Neural progenitor cell (in vitro differentiated cells): ENCODE measurements around the gene TNRC6C. TPM values are rescaled to one million over a fixed set of nuclear protein-coding genes. Genes with fewer than 3 reads are reported as not detected.
"Not testable (repeated sequence)": the region's sequence is repeated elsewhere in the genome, so short reads cannot be mapped to it uniquely, and the experiment has no call there.

ENCODE experiments used
- DNase-seq: peaks from one replicate; pipeline ENCODE4 v3.0.0-alpha.2; 2016; ENCODE audit warnings: low spot score
- H2AFZ ChIP-seq: fragments of 200-600 bp; sonication (generic); replicated peaks from 2 replicates; pipeline ENCODE4 v1.6.1; 2016; ENCODE audit warnings: antibody characterized with exemption
- H3F3A ChIP-seq: fragments of 200-600 bp; sonication (generic); 2 replicates; pipeline ENCODE4 v1.6.1; 2016; ENCODE audit warnings: antibody characterized with exemption, low read depth
- H3K27ac ChIP-seq: fragments of 200-600 bp; sonication (generic); 2 replicates; pipeline ENCODE4 v1.5.1; 2016; ENCODE audit warnings: mild to moderate bottlenecking
- H3K27me3 ChIP-seq: fragments of 200-600 bp; sonication (generic); 2 replicates; pipeline ENCODE4 v1.6.1; 2016; ENCODE audit warnings: mild to moderate bottlenecking, moderate library complexity
- H3K36me3 ChIP-seq: fragments of 200-600 bp; sonication (generic); 2 replicates; pipeline ENCODE4 v1.5.1; 2016
- H3K4me1 ChIP-seq: fragments of 200-600 bp; sonication (generic); 2 replicates; pipeline ENCODE4 v1.6.1; 2016; ENCODE audit warnings: mixed run types
- H3K4me2 ChIP-seq: fragments of 200-600 bp; sonication (generic); 2 replicates; pipeline ENCODE4 v1.6.1; 2016
- H3K4me3 ChIP-seq: fragments of 200-600 bp; sonication (generic); 2 replicates; pipeline ENCODE4 v1.5.1; 2016
- H3K79me2 ChIP-seq: fragments of 200-600 bp; sonication (generic); 2 replicates; pipeline ENCODE4 v1.6.1; 2016; ENCODE audit warnings: low read depth
- H3K9ac ChIP-seq: fragments of 200-600 bp; sonication (generic); 2 replicates; pipeline ENCODE4 v1.6.1; 2016
- H3K9me3 ChIP-seq: fragments of 200-600 bp; sonication (generic); 2 replicates; pipeline ENCODE4 v1.5.1; 2016; ENCODE audit warnings: low read depth
- H4K20me1 ChIP-seq: fragments of 200-600 bp; sonication (generic); 2 replicates; pipeline ENCODE4 v1.6.1; 2016; ENCODE audit warnings: low read depth
- H3K27ac Mint-ChIP-seq: 3 replicates; pipeline ENCODE4 v1.8.0; 2021; ENCODE audit warnings: mixed read lengths
- H3K27me3 Mint-ChIP-seq: 2 replicates; pipeline ENCODE4 v1.8.0; 2022; ENCODE audit warnings: low read depth, mild to moderate bottlenecking, inconsistent platforms, moderate library complexity, mixed read lengths; ENCODE audit not compliant: insufficient read depth
- H3K36me3 Mint-ChIP-seq: 3 replicates; pipeline ENCODE4 v1.8.0; 2021; ENCODE audit warnings: mixed read lengths
- H3K4me1 Mint-ChIP-seq: 3 replicates; pipeline ENCODE4 v1.8.0; 2021; ENCODE audit warnings: mixed read lengths
- H3K4me3 Mint-ChIP-seq: 3 replicates; pipeline ENCODE4 v1.8.0; 2021; ENCODE audit warnings: mild to moderate bottlenecking, moderate library complexity, mixed read lengths
- H3K9me3 Mint-ChIP-seq: 3 replicates; pipeline ENCODE4 v1.8.0; 2020; ENCODE audit warnings: mixed read lengths
- CTCF ChIP-seq: fragments of 200-600 bp; sonication (generic); IDR thresholded peaks from 2 replicates; pipeline ENCODE4 v1.5.1; 2017; ENCODE audit warnings: antibody characterized with exemption, mild to moderate bottlenecking
- EZH2 ChIP-seq: fragments of 200-600 bp; sonication (generic); IDR thresholded peaks from 2 replicates; pipeline ENCODE4 v1.6.1; 2017; ENCODE audit warnings: antibody characterized with exemption, mild to moderate bottlenecking, moderate library complexity
- EZH2phosphoT487 ChIP-seq: fragments of 200-600 bp; sonication (generic); IDR thresholded peaks from 2 replicates; pipeline ENCODE4 v1.6.1; 2017; ENCODE audit warnings: antibody characterized with exemption
- total RNA-seq: library from RNA; depleted of rRNA; stranded (reverse); fragments of >200 nt; gene quantifications from 2 replicates; pipeline ENCODE4 v1.2.3, GENCODE V29; 2015; ENCODE audit warnings: low replicate concordance

The TNRC6C gene
- total RNA-seq, 1 donor from 2014 or later, result 14.9 TPM

GRCh38 chr17:78079253-78079652 is 120.8 kb downstream of the TNRC6C start:
- Histone ChIP-seq H3K27ac (no peak overlapping the region), H3K36me3 (peaks cover 4% of the 10 kb centered on the region), H4K20me1 (no peaks in the 10 kb centered on the region), H3F3A (no peaks in the 10 kb centered on the region), H3K9me3 (no peaks in the 10 kb centered on the region), H3K4me2 (no peak overlapping the region), H3K4me1 (no peaks in the 10 kb centered on the region), H3K27me3 (no peaks in the 10 kb centered on the region), H3K79me2 (no peaks in the 10 kb centered on the region), H3K9ac (no peak overlapping the region), H2AFZ (no peak overlapping the region), H3K4me3 (no peak overlapping the region)
- H3K27me3 Mint-ChIP-seq, result no peaks in the 10 kb centered on the region
- TF ChIP-seq EZH2, result no peak
- no peak for TF ChIP-seq CTCF
- TF ChIP-seq EZH2phosphoT487, result no peak
- H3K36me3 Mint-ChIP-seq, result peaks cover 43% of the 10 kb centered on the region
- peaks cover 19% of the 10 kb centered on the region for H3K4me1 Mint-ChIP-seq
- no peak overlapping the region for H3K4me3 Mint-ChIP-seq
- DNase-seq, result no peak
- no peak overlapping the region for H3K27ac Mint-ChIP-seq
- no peaks in the 10 kb centered on the region for H3K9me3 Mint-ChIP-seq

GRCh38 chr17:78081551-78081950 is 123.0 kb downstream of the TNRC6C start:
- H3K4me3 Mint-ChIP-seq, result no peak overlapping the region
- no peak for TF ChIP-seq EZH2phosphoT487
- TF ChIP-seq EZH2, result no peak
- TF ChIP-seq CTCF, result no peak

GRCh38 chr17:78082355-78082872 is 123.9 kb downstream of the TNRC6C start:
- not testable (repeated sequence) for H3K27me3 ChIP-seq, H2AFZ ChIP-seq, H3F3A ChIP-seq, H3K4me3 Mint-ChIP-seq, H3K9me3 Mint-ChIP-seq, H3K4me2 ChIP-seq, H3K4me1 ChIP-seq, H4K20me1 ChIP-seq, H3K36me3 ChIP-seq, H3K4me3 ChIP-seq, H3K79me2 ChIP-seq, DNase-seq, H3K9me3 ChIP-seq, H3K9ac ChIP-seq, H3K27ac ChIP-seq, H3K27me3 Mint-ChIP-seq
- Mint-ChIP-seq H3K27ac (peak overlapping the region; percentile 64), H3K36me3 (peaks cover 37% of the 10 kb centered on the region), H3K4me1 (peaks cover 19% of the 10 kb centered on the region)

More at GRCh38 chr17:78081551-78081950, 123.0 kb downstream of the TNRC6C start:
- Histone ChIP-seq H3K9me3 (no peaks in the 10 kb centered on the region), H3K4me3 (no peak overlapping the region), H3F3A (no peaks in the 10 kb centered on the region), H3K79me2 (no peaks in the 10 kb centered on the region), H3K36me3 (peaks cover 4% of the 10 kb centered on the region), H2AFZ (no peak overlapping the region), H3K4me2 (no peak overlapping the region), H3K27me3 (no peaks in the 10 kb centered on the region), H4K20me1 (peaks cover 4% of the 10 kb centered on the region), H3K9ac (no peak overlapping the region), H3K4me1 (no peaks in the 10 kb centered on the region), H3K27ac (no peak overlapping the region)
- Mint-ChIP-seq H3K27me3 (peaks cover 4% of the 10 kb centered on the region), H3K9me3 (no peaks in the 10 kb centered on the region), H3K4me1 (peaks cover 19% of the 10 kb centered on the region), H3K36me3 (peaks cover 35% of the 10 kb centered on the region), H3K27ac (peak overlapping the region; percentile 64)
- no peak for DNase-seq

- DNase-seq, result no peak
- Histone ChIP-seq H3K27ac (no peak overlapping the region), H3K79me2 (no peaks in the 10 kb centered on the region), H3K36me3 (peaks cover 12% of the 10 kb centered on the region), H3K4me1 (no peaks in the 10 kb centered on the region), H3K9ac (no peak overlapping the region), H3F3A (no peaks in the 10 kb centered on the region), H3K27me3 (no peaks in the 10 kb centered on the region), H2AFZ (no peak overlapping the region), H3K4me3 (no peak overlapping the region), H4K20me1 (peaks cover 4% of the 10 kb centered on the region), H3K4me2 (no peak overlapping the region), H3K9me3 (no peaks in the 10 kb centered on the region)
- no peak for TF ChIP-seq CTCF
- TF ChIP-seq EZH2, result no peak
- no peak for TF ChIP-seq EZH2phosphoT487
- Mint-ChIP-seq H3K9me3 (no peaks in the 10 kb centered on the region), H3K4me3 (no peak overlapping the region), H3K27ac (no peak overlapping the region), H3K27me3 (peaks cover 4% of the 10 kb centered on the region), H3K36me3 (peaks cover 36% of the 10 kb centered on the region), H3K4me1 (peaks cover 19% of the 10 kb centered on the region)
Observed at GRCh38 chr17:78082988-78083387, 124.5 kb downstream of the TNRC6C start.
